ENCODE measurements around the gene ARHGDIG. TPM values are rescaled to one million over a fixed set of nuclear protein-coding genes. Genes with fewer than 3 reads are reported as not detected.
A peak's percentile ranks its signal among the peaks of the same experiment; 100 is the strongest.

The ARHGDIG gene
- total RNA-seq: not detected

DNA sequence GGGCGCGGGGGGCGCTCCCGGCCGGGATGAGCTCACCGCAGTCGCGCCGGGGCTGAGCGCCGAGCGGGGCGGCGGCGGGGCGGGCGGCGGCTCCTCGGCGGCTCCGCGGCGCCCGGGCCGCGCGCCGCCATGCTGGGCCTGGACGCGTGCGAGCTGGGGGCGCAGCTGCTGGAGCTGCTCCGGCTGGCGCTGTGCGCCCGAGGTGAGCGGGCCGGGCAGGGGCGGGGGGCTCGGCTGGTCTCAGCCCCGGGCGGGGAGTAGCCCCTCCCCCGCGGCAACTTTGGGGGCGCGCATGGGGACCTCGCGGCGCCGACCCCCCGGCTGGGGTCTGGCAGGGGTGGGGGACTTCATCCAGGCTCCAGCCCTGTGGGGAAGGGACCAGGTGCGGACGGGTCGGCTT lies at the start of gene ARHGDIG:
Gene ARHGDIG, plus strand, starts transcription at position 40 of the 400 bp plus-strand sequence. Its CDS starts 90 bp downstream, at position 130.
- ATAC-seq (no peak), DNase-seq (no peak)
- ChIA-PET CTCF (no interaction called here), POLR2A (no interaction called here)
- Mint-ChIP-seq H3K4me1 (ENCODE audit: low read depth) (peaks cover 8% of the 10 kb centered on the region), H3K9me3 (no peaks in the 10 kb centered on the region), H3K27ac (no peak within 1 kb of the TSS), H3K36me3 (ENCODE audit: low read depth) (no peaks in the 10 kb centered on the region), H3K27me3 (peaks cover 13% of the 10 kb centered on the region), H3K4me3 (no peak within 1 kb of the TSS)
- TF ChIP-seq CTCF (IDR thresholded peaks at IDR 0.05): no peak
- intact Hi-C loops (cut with micrococcal nuclease): no loop called here

DNA sequence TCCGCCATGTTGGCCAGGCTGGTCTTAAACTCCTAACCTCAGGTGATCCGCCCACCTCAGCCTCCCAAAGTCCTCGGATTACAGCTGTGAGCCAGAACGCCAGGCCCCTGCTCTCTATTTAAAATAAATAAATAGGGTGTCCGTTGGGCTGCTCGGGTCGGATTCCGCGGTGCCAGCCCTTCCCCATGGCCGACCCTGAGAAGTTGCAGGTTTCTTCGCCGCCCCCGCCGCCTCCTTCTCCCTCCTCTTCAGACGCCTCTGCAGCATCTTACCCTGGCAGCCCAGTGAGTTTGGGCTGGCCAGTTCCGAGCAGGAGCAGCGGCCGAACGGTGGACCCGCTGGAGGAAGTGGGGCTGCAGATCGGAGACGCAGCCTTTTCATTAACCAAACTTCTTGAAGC lies 49.4 kb upstream of the ARHGDIG start:
- intact Hi-C loops (cut with micrococcal nuclease): loop anchor here (10.0 kb wide), 1 partner anchor 124 kb away; the partner anchor contains the start of gene AXIN1
- no peak for ATAC-seq
- H3K4me1 Mint-ChIP-seq (ENCODE audit: low read depth): peaks cover 34% of the 10 kb centered on the region
- H3K9me3 Mint-ChIP-seq: peaks cover 2% of the 10 kb centered on the region
- H3K27ac Mint-ChIP-seq: no peak overlapping the region
- POLR2A ChIA-PET: no interaction called here
- H3K36me3 Mint-ChIP-seq (ENCODE audit: low read depth): peaks cover 31% of the 10 kb centered on the region
- no peak for DNase-seq
- H3K4me3 Mint-ChIP-seq: no peak overlapping the region
- H3K27me3 Mint-ChIP-seq: no peaks in the 10 kb centered on the region
- no peak for TF ChIP-seq CTCF (IDR thresholded peaks at IDR 0.05)
- CTCF ChIA-PET: no interaction called here

DNA sequence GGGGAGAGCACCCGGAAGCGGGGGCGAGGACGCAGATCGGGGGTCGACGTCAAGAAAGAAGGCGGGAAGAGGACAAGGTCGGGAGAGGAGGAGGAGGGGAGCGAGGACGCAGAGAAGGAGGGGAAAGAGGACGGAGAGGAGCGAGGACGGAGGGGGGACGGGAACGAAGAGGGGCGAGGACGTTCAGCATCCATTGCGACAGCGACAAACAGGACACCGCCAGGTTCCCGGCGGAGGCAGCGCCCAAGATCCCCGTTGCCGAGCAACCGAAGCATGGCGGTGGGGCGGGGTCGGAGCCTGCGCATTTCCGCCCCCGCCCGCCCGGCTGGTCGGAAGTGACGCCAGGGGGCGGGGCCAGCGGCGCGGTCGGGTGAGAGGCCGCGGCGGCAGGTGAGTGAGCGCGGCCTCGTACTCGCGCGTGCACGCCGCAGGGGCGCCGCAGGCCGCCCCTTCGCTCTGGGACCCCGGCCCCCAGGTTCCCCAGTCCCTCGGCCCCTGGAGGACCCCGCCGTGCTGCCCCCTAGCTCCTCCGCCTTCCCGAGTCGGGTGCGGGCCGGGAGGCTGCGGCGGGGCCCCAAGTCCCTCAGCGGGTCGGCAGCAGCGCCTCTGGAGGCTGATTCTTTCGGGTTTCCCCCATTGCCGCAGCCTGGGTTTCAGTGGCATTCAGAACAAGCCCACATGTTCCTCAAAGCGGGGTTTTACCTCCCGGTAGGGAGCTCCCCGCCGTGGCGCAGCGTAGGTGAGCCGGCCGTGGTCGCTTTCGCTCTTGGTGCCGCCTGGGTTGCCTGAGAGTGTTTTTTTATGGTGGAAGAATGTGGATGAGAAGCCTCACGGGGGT lies 45.7 kb upstream of the ARHGDIG start, which contains the start of gene FAM234A:
Gene FAM234A, plus strand, starts transcription at position 354 of the 838 bp plus-strand sequence. CDS start 19,593 bp downstream, outside the sequence.
- no peaks in the 10 kb centered on the region for H3K27me3 Mint-ChIP-seq
- CTCF ChIA-PET: interaction anchor here (0.7 to 1.9 kb wide), 14 partner anchors 10 to 167 kb away, joined by 3 to 11 read pairs (median 4); partner anchors contain the start of gene DECR2
- H3K4me1 Mint-ChIP-seq (ENCODE audit: low read depth): peaks cover 19% of the 10 kb centered on the region
- POLR2A ChIA-PET: interaction anchor here (0.7 to 1.8 kb wide), 12 partner anchors 9 to 293 kb away, joined by 3 to 7 read pairs (median 4); partner anchors contain the start of gene CAPN15
- ATAC-seq (peak; percentile 86), DNase-seq (peak; percentile 97)
- H3K27ac Mint-ChIP-seq: peak within 1 kb of the TSS; percentile 99
- intact Hi-C loops (cut with micrococcal nuclease): loop anchor here (5.0 to 10.0 kb wide), 2 partner anchors 88 to 120 kb away; partner anchors contain the start of gene AXIN1
- H3K9me3 Mint-ChIP-seq: peaks cover 2% of the 10 kb centered on the region
- H3K4me3 Mint-ChIP-seq: peak within 1 kb of the TSS; percentile 90
- H3K36me3 Mint-ChIP-seq (ENCODE audit: low read depth): peaks cover 9% of the 10 kb centered on the region
- TF ChIP-seq CTCF (IDR thresholded peaks at IDR 0.05): peak; percentile 59

GRCh38 chr16:239948-240277 lies 40.5 kb upstream of the ARHGDIG start:
- H3K27me3 Mint-ChIP-seq: no peaks in the 10 kb centered on the region
- peaks cover 6% of the 10 kb centered on the region for H3K36me3 Mint-ChIP-seq (ENCODE audit: low read depth)
- no peak for TF ChIP-seq CTCF (IDR thresholded peaks at IDR 0.05)
- peaks cover 2% of the 10 kb centered on the region for H3K9me3 Mint-ChIP-seq
- H3K4me1 Mint-ChIP-seq (ENCODE audit: low read depth): peaks cover 28% of the 10 kb centered on the region
- ChIA-PET CTCF (interaction anchor here (1.1 to 1.8 kb wide), 4 partner anchors 9 to 17 kb away, joined by 3 to 5 read pairs (median 4); no protein-coding TSS in a partner anchor), POLR2A (no interaction called here)
- intact Hi-C loops (cut with micrococcal nuclease): loop anchor here (5.0 to 10.0 kb wide), 2 partner anchors 82 to 115 kb away; partner anchors contain the start of gene AXIN1
- no peak overlapping the region for H3K4me3 Mint-ChIP-seq
- H3K27ac Mint-ChIP-seq: no peak overlapping the region
- no peak for ATAC-seq
- no peak for DNase-seq

- Mint-ChIP-seq H3K27me3 (no peaks in the 10 kb centered on the region), H3K9me3 (peaks cover under 1% of the 10 kb centered on the region), H3K4me1 (ENCODE audit: low read depth) (peaks cover 27% of the 10 kb centered on the region), H3K4me3 (no peak overlapping the region), H3K27ac (no peak overlapping the region), H3K36me3 (ENCODE audit: low read depth) (peaks cover 5% of the 10 kb centered on the region)
- no peak for DNase-seq
- no peak for TF ChIP-seq CTCF (IDR thresholded peaks at IDR 0.05)
- no peak for ATAC-seq
- POLR2A ChIA-PET: no interaction called here
- CTCF ChIA-PET: interaction anchor here (1.4 to 1.8 kb wide), 3 partner anchors 9 to 12 kb away, joined by 4 to 5 read pairs (median 4); no protein-coding TSS in a partner anchor
- intact Hi-C loops (cut with micrococcal nuclease): no loop called here
Observed at GRCh38 chr16:240559-240958, 39.8 kb upstream of the ARHGDIG start.

All from activated CD8-positive, alpha-beta T cell treated with anti-CD3 and anti-CD28 coated beads for 36 hours (primary cell).